Colon (tissue), 2 donors: ENCODE data around the gene APCDD1L.

ENCODE experiments used
- FAIRE-seq: peaks from 2 replicates; lab custom pipeline; 2012; peaks lifted over from hg19 to GRCh38; lab: Jason Lieb, UNC
- donor health status: control.
- donor health status: control.

The APCDD1L gene

DNA sequence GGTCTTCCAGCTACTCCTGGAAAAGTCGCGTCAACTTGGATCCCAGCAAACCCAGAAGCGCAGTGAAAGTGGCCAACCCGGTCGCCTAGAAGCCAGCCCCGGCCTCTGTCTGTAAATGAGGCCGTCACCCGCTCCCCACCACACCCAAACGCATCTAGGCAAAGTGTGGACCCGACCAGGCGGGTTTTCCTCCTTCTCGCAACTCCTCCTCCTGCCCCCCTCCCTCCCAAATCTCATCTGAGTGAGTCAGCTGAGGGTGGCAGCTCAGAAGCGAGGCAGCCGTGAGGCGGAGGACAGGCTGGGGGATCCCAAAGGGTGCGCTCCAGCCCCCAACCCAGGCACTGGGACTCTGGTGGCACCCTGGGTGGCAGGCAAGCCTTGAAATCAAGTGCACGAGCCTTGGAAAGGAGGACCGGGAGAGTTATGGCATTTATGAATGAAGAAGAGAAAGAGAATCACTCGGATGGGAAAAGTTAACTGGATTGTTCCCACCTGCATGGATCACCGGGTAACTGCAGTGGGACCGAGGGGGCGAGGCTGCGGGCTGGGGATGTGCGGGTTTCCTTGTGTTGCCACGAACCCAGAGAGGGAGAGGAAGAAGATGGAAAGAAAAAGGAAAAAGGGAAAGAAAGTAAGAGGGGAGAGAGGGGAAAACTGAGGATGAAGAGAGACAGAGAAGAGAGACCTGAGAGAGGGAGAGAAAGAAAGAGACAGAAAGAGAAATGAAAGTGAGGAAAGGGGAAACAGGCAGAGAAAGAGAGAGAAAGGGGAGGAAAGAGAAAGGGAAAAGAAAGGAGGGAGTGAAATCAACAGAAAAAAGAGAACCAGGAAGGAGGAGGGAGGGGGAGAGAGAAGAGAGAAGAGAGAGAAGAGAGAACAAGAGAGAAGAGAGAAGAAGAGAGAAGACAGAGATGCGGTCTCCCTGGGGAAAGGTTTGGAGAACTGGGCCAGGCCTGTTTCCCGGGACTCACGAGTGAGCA lies at the start of gene APCDD1L:
APCDD1L (minus strand) TSS at position 167 of the 980 bp plus-strand sequence. CDS start 692 bp downstream, outside the sequence.
- FAIRE-seq = no peak

GRCh38 chr20:58559368-58559729 lies 44.1 kb upstream of the APCDD1L start:
- FAIRE-seq = no peak

- FAIRE-seq = no peak
Measured at GRCh38 chr20:58558486-58559367, 43.5 kb upstream of the APCDD1L start.

- FAIRE-seq = no peak
Measured at GRCh38 chr20:58557733-58558342, 42.6 kb upstream of the APCDD1L start.

GRCh38 chr20:58556961-58557360 lies 41.8 kb upstream of the APCDD1L start:
- no peak for FAIRE-seq

- FAIRE-seq = no peak
Measured at GRCh38 chr20:58555078-58555765, 40.0 kb upstream of the APCDD1L start.

DNA sequence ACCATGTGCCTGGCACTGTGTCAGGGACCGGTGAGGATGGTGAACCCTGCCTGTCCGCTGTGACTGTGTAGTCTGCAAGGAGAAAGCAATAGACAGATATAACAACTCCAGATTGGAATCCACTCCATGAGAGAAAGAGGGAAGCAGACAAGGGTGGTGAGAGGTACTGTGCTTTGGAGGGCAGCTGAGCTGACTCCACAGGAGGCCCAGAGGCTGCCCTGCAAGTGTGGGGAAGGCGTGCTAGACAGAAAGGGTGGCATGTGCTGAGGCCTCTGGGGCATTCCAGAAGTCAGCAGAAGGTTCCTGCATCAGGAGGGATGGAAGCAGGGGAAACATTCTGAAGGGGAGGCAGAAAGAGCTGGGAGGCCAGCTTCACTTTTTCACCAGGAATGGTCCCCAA lies 39.3 kb upstream of the APCDD1L start:
- FAIRE-seq = no peak

DNA sequence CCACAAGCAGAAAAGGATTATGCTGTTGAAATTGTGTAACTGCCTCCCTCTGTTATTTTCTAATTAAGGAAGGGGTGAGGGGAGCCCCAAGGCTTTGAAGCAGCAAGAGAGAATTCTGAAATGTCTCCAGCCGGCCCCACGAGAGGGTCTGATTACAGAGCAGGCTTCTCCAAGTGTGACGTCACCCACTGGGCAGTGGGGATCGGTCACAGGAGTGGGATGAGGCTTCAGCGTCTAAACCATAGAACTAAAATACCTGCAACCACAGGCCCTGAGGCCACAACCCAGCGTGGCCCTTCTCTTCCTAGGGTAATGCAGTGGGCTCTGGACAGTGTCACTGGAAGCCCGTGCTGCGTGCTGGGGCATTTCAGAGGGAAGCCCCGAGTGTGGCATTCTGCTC lies 38.6 kb upstream of the APCDD1L start:
- no peak for FAIRE-seq

DNA sequence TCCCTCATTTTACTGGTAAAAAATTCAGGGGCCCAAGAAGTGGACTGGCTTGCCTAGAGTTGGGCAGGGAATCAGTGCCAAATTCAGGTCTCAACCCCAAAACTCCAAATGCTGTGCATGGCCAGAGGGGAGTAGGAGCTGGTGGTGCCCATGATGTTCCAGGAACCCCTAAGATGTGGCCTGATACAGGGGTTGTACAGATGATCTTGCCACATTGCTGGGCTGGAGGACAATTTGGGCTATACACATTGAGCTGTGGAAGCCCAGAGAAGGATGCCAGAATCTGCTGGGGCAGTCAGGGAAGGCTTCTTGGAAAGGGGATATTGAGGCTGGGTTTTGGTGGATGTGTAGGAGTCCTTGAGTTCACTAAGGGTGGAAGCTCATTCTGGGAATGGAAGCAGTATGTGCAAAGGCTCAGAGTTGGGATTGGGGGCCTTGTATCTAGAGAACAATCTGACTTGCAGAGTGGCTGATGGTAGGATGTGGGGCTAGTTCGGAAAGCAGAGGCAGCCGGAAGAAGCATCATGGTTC lies 38.0 kb upstream of the APCDD1L start:
- FAIRE-seq = no peak

DNA sequence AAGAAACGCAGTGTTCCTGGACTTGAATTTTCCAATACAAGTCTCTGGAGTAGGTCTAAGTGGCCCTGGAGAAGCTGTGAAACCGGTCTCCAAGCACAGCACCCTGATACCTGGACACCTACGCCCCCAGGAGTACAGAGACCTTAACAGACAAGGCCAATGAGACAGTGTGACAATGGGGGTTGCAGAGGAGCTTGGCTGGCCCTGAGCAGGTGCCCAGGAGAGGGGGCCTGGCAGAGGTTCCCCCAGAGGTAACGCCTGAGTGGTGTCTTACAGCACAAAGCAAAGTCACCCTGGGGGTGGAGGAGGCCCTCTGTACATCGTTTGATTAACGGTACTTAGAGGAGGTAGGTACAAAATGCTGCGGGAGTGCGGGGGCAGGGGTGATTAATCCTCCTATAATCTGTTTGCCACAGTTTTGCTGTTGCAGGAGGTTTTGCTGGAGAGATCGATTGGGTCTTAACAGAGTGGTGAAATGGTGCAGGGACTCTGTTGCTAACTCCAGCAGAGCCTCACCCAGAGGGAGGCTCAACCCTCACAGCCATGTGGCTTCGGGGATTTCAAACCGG lies 37.3 kb upstream of the APCDD1L start:
- FAIRE-seq = no peak

GRCh38 chr20:58551631-58552030 lies 36.4 kb upstream of the APCDD1L start:
- FAIRE-seq = no peak

DNA sequence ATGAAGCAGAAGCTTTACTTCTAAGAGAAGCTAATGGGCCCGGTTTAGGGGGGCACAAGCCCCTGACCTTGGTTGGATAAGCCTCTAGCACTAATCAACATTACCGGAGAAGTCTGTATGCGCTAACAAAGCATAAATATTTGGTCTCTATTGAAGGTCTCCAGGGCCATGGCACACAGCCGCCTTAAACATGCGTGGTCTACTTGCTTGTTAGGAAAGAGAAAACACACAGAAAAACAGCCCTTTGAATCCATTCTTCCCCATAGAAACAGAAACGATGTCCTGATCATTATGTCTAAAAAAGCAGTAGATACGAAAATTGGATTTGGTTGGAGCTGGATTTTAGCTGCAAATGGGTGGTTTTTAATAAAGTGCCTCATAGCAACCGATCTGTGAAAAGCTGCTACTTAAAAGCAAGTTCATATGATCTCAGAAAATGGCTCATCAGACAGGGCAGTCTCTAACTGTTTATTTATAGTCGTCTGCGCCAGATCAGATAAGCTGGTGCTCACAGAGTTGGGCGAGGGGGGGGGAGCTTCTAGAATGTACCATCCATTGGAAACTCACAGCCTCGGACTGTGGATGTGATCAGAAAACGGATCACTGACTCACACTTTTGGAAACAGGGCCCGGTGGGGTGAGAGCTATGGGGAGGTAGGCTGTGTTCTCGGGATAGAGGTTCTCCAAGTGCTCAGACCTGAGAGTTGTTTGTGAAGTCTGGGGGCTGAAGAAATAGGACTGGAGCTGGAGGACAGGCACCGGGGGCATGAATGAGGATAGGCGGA lies 35.3 kb upstream of the APCDD1L start:
- no peak for FAIRE-seq

DNA sequence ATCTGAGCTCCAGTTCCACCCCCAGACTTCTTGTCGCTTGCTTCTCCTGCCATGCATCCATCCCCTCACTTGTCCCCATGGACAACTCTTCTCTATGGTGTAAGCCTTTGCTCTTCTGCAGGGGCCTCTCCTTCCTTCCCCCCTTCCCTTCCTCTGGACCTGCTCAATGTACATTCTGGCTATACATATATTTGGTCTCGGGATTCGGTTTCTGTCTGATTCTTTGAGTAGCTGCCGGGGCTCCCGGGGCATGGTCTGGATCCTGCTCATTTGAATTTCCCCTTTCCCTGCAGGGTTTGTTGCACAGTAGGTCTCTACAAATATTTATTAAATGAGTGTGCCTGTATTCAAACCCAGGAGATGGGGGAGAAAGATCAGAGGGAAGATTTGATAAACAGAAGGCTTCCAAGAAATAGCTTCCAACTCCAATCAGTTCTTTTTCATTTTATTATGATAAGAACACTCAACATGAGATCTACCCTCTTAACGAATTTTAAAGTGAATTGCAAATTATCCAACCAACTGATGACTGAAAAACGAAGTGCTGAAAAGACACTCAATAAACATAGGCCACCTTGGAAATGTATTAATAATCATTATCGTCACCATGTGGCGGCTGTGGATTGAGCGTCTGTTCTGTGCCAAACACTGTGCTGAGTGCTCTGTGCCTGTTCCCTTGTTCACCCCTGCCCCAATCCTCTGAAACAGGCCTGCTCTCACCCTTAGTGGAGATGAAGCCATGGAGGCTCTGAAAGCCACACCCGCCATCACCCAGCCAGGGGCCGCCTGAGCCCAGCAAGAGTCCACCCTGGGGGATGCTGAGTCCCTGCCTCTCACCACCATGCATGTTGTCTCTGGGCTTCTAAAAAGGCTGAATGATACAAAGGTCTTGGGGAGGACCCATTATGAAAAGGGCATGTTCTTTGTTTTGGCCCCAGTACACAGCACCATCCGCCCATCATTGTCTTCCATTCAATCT lies 34.3 kb upstream of the APCDD1L start:
- FAIRE-seq = no peak

DNA sequence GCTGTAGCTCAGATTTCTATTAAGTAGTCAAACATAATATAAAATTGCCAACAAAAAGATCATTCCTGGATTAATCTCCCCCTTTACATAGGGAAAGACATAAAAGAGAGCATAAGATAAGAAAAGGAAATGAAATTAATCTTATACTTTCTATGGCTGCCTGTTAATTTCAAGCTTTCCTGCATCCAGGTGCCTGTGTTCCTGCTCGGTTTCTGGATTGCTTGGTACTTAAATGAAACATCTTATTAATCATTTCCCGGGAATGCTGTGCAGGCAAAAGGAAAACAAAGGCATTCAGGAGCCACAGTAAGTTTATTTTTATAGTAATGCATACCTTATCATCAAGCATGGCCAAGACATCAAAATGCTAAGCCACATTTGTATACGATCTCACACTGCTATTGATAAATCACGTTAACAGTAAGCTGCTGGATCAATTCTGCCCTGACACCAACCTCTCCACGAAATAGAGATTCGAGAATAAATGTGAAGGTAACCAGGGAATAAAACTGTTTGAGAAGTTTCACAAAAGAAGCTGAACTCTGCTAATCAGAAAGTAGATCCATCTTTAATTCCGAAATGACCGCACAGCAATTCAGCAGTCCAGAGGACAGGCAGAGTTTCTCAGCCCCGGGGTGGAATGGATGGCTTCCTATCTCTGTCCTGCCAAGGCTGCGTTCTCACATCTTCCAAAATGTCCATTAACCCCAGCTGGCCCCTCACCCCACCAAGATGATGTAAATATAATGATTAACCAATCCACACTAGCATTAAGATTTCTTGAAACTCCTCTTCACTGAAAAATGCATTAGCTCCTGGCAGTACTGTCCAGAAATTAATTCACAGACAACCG lies 32.6 kb upstream of the APCDD1L start:
- FAIRE-seq = no peak

DNA sequence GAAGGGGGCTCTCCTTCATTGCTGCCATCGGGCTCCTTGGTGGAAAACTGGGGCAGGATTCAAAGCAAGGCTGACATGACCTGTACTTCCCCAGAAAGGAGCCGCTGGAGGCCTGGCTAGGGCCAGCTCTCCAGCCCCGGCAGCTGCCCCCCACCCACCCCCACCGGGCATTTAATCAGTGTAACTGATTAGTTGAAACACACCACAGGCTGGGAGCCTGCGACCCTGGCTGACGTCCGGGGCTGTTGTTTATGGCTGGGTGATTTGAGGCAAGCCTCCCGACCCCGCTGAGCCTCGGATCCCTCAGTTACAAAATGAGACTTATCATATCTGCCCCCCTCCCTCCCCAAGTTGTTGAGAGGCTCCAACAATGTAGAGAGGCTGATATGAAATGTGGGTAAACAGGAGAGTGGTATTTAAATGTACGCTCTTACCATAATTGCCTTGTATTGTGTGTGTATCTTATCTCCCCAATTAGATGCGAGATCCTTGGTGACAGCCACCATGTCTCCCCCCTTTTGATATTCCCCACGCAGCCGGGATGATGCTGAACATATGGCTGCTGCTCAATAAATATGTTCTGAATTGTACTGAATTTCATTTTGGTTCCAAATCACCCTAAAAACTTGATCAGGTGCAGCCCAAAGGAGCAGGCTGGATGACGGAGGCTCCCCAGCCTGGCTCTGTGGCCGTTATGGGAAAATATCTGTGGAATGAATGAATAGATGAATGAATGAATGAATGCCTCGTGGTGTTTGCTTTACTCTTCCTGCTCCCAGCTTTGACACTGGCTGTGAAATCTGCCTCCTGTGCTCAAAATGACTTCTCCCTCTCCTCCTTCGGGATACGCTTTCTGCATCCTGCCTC lies 31.8 kb upstream of the APCDD1L start:
- no peak for FAIRE-seq

DNA sequence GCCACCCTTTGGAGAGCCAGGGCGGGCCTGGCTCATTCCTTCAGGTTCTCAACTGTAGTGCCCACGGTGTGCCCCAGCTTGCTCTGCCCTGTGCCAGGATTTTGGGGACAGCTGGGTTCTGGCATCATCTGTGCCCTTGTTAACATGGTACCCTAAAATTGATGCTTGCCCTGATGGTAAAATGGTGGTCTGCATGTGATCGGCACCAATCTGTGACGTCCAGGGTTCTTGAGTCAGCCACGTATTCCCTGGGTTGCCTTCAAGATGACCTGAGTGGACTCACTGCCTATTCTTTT lies 31.2 kb upstream of the APCDD1L start:
- no peak for FAIRE-seq
